ENCODE results near the gene KIRREL3. TPM values are rescaled to one million over a fixed set of nuclear protein-coding genes. Genes with fewer than 3 reads are reported as not detected.

KIRREL3 gene
- total and polyA plus RNA-seq, 2 donors (not counting 3 experiments of a cell fraction or from before 2014, with no cell fraction given) = not detected

DNA sequence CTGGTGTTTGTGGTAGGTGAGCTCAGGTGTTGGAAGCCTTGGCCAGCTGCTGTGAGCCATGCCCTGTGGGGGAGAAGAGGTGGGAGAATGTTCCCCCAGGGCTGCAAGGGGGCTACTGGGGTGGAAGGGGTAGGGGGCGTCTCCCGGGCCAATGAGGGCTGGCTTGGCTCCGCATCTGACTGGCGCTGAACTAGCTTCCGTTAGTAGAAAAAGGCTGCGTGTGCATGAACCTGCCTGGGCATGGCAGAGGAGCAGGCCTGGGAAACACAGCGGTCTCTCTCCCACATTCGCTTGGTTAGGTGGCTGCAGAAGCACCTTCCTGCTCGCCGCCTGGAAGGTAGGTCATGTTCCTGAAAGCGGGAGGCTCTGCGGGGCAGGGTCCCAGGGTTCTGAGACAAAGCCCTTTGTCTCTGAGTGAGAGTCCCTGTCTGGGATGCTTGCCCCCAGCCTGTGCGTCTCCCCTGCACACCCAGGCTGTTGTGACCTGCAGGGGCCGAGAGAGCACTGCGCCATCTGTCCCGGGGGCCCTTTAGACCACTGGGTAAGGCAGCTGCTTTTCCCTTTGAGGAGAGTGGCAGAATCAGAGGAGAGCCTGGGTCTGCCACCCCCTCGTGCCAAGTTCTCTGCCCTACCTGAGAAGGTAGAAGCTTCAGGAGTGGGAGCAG, 466.3 kb downstream of the KIRREL3 start:
- no peak overlapping the region for H2AFZ ChIP-seq (ENCODE audit: low read depth, low read length)
- CTCF ChIA-PET = no interaction called here

More for the DNA sequence above, 466.3 kb downstream of the KIRREL3 start:
- BruUV-seq (replicated peaks) = no TSS peak
- no peak overlapping the region for H3K4me3 ChIP-seq (replicated peaks in 1 of 3; ENCODE audit: insufficient read depth in 1 of 3, low read depth in 1 of 3, low read length in 3 of 3)
- TF ChIP-seq, protein P1, sequence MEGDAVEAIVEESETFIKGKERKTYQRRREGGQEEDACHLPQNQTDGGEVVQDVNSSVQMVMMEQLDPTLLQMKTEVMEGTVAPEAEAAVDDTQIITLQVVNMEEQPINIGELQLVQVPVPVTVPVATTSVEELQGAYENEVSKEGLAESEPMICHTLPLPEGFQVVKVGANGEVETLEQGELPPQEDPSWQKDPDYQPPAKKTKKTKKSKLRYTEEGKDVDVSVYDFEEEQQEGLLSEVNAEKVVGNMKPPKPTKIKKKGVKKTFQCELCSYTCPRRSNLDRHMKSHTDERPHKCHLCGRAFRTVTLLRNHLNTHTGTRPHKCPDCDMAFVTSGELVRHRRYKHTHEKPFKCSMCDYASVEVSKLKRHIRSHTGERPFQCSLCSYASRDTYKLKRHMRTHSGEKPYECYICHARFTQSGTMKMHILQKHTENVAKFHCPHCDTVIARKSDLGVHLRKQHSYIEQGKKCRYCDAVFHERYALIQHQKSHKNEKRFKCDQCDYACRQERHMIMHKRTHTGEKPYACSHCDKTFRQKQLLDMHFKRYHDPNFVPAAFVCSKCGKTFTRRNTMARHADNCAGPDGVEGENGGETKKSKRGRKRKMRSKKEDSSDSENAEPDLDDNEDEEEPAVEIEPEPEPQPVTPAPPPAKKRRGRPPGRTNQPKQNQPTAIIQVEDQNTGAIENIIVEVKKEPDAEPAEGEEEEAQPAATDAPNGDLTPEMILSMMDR (IDR thresholded peaks at IDR 0.05; ENCODE audit: extremely low read depth in 1 of 2, insufficient read depth in 1 of 2, low read depth in 1 of 2, low read length in 2 of 2) = no peak
- TF ChIP-seq POLR2AphosphoS5 (IDR thresholded peaks at IDR 0.05; ENCODE audit: insufficient read depth, low read depth, low read length) (no peak), JUN (IDR thresholded peaks at IDR 0.05; ENCODE audit: borderline replicate concordance, insufficient read depth, insufficient read length, low read depth) (no peak), GATA2 (IDR thresholded peaks at IDR 0.05; ENCODE audit: insufficient read depth, insufficient read length, low read depth, low read length) (no peak), EZH2 (IDR thresholded peaks at IDR 0.05; ENCODE audit: borderline replicate concordance, low read depth, low read length, severe bottlenecking) (no peak), MYC (IDR thresholded peaks at IDR 0.05; ENCODE audit: low read depth, low read length) (no peak), FOS (IDR thresholded peaks at IDR 0.05; ENCODE audit: borderline replicate concordance, insufficient read depth, low read length) (no peak), POLR2A (IDR thresholded peaks at IDR 0.05; ENCODE audit: low read depth, low read length) (no peak)
- TF ChIP-seq, protein P2, sequence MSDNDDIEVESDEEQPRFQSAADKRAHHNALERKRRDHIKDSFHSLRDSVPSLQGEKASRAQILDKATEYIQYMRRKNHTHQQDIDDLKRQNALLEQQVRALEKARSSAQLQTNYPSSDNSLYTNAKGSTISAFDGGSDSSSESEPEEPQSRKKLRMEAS (IDR thresholded peaks at IDR 0.05; ENCODE audit: insufficient read depth, insufficient read length) = no peak
- intact Hi-C loops (cut with micrococcal nuclease) (no loop called here), dilution Hi-C loops (cut with MboI; ENCODE audit: extremely low pct_ligation_motif_present, low sequenced_read_pairs) (no loop called here)
- FAIRE-seq (no peak), DNase-seq (ENCODE audit: low read depth, low spot score) (no peak)
- no peaks in the 10 kb centered on the region for H3K27me3 ChIP-seq (ENCODE audit: control insufficient read depth in 2 of 2, insufficient read depth in 2 of 2, low read length in 2 of 2)
- no peaks in the 10 kb centered on the region for H4K20me1 ChIP-seq (replicated peaks; ENCODE audit: control insufficient read depth, extremely low read depth, insufficient read depth, low read length)
- no peak overlapping the region for H3K9ac ChIP-seq (replicated peaks; ENCODE audit: extremely low read depth, insufficient read depth, low read length)
- no peaks in the 10 kb centered on the region for H3K4me1 ChIP-seq (ENCODE audit: control insufficient read depth, extremely low read depth, insufficient read depth, low read length)
- peaks cover 2% of the 10 kb centered on the region for H3K9me1 ChIP-seq (replicated peaks; ENCODE audit: control insufficient read depth, extremely low read depth, insufficient read depth, low read length)
- POLR2A ChIA-PET = no interaction called here
- H3K36me3 ChIP-seq (ENCODE audit: control insufficient read depth in 2 of 2, extremely low read depth in 1 of 2, insufficient read depth in 2 of 2, low read length in 2 of 2) = no peaks in the 10 kb centered on the region
- no peaks in the 10 kb centered on the region for H3K79me2 ChIP-seq (ENCODE audit: control insufficient read depth, insufficient read depth, low read length)
- no peaks in the 10 kb centered on the region for H3K9me3 ChIP-seq (replicated peaks; ENCODE audit: control insufficient read depth, insufficient read depth, low read length)
- H3K4me2 ChIP-seq (ENCODE audit: insufficient read depth, low read length) = no peak overlapping the region
- H3K27ac ChIP-seq (ENCODE audit: insufficient read depth, low read depth, low read length) = no peak overlapping the region

Measured in endothelial cell of umbilical vein (primary cell).